ENCODE results near the gene NELFA.

NELFA gene

DNA sequence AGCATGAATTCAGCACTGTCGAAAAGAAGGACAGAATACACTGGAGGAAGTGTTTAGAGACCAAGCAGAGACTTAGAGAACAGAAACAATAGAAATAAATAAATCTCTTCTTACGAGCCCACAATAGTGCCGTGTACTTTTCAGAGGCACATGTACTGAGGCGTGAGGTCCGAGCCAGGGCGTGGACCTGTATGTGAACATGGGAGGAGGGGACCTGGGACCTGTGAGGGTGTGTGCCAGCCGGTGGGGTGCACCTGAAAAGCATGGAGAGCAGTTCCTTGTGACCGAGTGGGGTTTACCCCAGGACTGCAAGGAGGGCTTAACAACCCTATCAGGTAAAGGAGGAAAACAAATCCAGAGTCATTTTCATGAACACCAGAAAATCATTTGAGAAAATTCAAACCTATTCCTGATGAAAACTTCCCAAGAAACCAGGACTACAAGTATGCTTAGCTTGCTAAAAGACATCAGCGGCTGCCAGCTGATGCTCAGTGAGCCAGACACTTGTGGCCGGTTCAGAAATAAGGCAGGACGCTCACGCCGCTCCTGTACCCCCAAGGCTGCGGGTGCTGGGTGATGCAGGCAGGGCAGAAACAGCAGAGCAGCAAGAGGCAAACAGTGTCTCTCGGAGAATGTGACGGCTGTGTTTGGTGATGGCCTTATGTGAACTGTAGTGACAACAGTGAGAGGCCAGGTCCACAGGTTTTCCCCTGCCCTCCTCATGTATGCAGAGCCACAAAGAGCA lies 37.1 kb downstream of the NELFA start:
- TF ChIP-seq, protein P1, sequence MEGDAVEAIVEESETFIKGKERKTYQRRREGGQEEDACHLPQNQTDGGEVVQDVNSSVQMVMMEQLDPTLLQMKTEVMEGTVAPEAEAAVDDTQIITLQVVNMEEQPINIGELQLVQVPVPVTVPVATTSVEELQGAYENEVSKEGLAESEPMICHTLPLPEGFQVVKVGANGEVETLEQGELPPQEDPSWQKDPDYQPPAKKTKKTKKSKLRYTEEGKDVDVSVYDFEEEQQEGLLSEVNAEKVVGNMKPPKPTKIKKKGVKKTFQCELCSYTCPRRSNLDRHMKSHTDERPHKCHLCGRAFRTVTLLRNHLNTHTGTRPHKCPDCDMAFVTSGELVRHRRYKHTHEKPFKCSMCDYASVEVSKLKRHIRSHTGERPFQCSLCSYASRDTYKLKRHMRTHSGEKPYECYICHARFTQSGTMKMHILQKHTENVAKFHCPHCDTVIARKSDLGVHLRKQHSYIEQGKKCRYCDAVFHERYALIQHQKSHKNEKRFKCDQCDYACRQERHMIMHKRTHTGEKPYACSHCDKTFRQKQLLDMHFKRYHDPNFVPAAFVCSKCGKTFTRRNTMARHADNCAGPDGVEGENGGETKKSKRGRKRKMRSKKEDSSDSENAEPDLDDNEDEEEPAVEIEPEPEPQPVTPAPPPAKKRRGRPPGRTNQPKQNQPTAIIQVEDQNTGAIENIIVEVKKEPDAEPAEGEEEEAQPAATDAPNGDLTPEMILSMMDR (IDR thresholded peaks at IDR 0.05; ENCODE audit: borderline replicate concordance, insufficient read depth, low read depth, low read length): no peak
- H3K4me3 ChIP-seq (ENCODE audit: low read depth, low read length): no peak overlapping the region

DNA sequence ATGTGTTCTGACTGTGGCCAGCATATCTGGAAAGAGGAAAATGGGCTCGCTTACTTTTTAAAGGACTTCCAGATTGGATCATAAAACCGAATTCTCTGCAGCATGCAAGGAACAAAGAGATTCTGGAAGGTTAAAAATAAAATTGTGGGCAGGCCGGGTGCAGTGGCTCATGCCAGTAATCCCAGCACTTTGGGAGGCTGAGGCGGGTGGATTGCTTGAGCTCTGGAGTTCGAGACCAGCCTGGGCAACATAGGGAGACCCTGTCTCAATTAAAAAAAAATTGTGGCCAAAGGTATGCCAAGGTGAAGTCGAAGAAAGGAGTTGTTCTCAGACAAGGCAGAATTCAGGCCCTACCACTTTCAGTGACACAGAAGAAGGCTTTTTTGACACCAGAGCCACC lies 37.8 kb downstream of the NELFA start:
- no peak overlapping the region for H3K4me3 ChIP-seq (ENCODE audit: low read depth, low read length)
- TF ChIP-seq, protein P1 (IDR thresholded peaks at IDR 0.05; ENCODE audit: borderline replicate concordance, insufficient read depth, low read depth, low read length): no peak

- TF ChIP-seq, protein P1 (IDR thresholded peaks at IDR 0.05; ENCODE audit: borderline replicate concordance, insufficient read depth, low read depth, low read length): no peak
- no peak overlapping the region for H3K4me3 ChIP-seq (ENCODE audit: low read depth, low read length)
Measured at GRCh38 chr4:1969928-1970723, 38.6 kb downstream of the NELFA start.

DNA sequence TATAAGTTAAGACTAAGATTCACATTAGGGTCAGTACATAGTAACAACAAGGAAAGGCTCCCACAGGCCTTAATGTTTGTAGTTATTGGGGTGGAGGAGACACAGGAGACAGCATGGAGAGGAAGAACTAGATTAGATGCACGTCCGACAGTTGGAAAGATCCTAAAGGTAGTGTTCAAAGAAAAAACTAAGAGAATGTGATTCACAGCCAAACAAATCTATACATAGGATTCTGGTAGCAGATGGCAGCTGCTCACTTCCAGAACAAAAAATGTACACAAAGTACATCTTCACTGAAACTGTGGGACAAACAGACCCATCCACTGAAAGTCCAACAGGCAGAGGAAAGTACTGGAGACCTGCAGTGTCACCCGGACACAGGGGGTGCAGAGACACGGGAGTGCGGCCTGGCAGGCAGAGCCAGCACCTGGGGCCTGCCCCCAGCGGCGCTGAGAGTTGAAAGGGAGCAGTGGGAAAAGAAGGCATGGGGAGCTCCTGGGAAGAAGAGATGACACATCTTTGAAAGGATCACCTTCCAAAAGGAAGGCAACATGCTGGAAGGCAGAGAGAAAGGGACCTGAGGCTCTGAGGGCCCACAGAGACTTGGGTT lies 40.0 kb downstream of the NELFA start:
- H3K4me3 ChIP-seq (ENCODE audit: low read depth, low read length): no peak overlapping the region

DNA sequence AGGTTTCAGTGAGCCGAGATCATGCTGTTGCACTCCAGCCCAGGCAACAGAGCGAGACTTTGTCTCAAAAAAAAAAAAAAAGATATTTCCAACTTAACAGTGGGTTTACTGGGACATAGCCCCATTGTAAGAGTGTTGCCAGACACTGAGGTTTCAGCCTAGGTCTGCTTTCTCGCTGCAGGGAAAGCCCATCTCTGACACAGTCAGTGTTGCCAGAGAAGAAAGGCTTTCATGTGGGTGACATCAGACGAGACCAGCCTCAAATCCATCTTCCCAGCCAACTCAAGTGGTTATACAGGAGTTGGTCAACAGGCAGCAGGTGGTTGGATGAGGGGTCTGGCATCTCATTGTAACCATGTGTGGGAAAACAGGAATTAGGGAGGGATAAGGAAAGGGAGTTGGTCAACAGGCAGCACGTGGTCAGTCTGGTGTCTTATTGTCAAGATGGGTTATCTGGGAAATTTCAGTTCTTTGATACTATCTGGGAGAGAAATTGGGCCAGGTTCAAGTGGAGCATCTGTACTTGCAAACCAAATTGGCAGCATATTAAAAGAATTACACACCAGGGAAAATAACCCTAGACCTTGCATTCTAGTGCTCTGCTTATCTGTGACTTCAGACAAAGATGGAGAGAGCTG lies 41.1 kb downstream of the NELFA start:
- TF ChIP-seq, protein P1 (IDR thresholded peaks at IDR 0.05; ENCODE audit: borderline replicate concordance, insufficient read depth, low read depth, low read length): no peak
- H3K4me3 ChIP-seq (ENCODE audit: low read depth, low read length): no peak overlapping the region

More for the DNA sequence above, 40.0 kb downstream of the NELFA start:
- TF ChIP-seq, protein P1 (IDR thresholded peaks at IDR 0.05; ENCODE audit: borderline replicate concordance, insufficient read depth, low read depth, low read length): no peak

GRCh38 chr4:1964971-1965370 lies 43.8 kb downstream of the NELFA start:
- TF ChIP-seq, protein P1 (IDR thresholded peaks at IDR 0.05; ENCODE audit: borderline replicate concordance, insufficient read depth, low read depth, low read length): no peak
- no peak overlapping the region for H3K4me3 ChIP-seq (ENCODE audit: low read depth, low read length)

Measured in GM12875 (cell line).